ENCODE results near the gene LRRC47. TPM values are rescaled to one million over a fixed set of nuclear protein-coding genes. Genes with fewer than 3 reads are reported as not detected.

The LRRC47 gene
- total and polyA plus RNA-seq, 2 of the 8 experiments (the other 6 are each of a cell fraction or from before 2014, with no cell fraction given), result 38.3 to 82.4 TPM

DNA sequence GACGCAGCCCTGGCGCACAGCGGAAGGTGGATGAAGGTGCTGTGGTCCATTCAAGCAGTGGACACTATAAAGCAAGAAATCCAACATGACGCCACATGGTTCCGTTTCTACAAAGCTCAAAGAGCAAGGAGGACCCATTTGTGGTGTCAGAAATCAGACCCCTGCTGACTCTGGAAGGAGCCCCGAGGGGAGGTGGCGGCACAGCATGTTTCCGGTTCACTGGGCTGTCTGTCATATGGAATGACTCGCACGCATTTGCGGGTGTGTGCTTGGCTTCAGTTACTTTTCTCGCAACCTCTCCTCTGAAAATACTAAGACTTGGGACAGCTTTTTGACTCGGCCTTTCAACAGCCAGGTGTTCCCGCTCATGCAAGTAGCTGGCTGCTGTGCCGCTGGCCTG lies 29.1 kb upstream of the LRRC47 start:
- H2BK15ac ChIP-seq (ENCODE audit: low read length), result no peak overlapping the region
- no peaks in the 10 kb centered on the region for H3K23me2 ChIP-seq (ENCODE audit: low read depth, low read length)
- 94% methylated on average over 15 of the region's 15 CpGs; no CpG with 5 or more reads in 1 of the 2 experiments for WGBS, 2 experiments (ENCODE audit: extremely low coverage in 1 of 2, insufficient coverage in 1 of 2, insufficient read length in 1 of 2, insufficient replicate concordance in 2 of 2, low coverage in 1 of 2, low lambda C conversion rate in 2 of 2, missing lambda C conversion rate in 1 of 2)
- no peak overlapping the region for H2BK12ac ChIP-seq (ENCODE audit: low read depth, low read length)
- DNase-seq (ENCODE audit: low read depth in 1 of 2, low spot score in 2 of 2), result no peak
- no peaks in the 10 kb centered on the region for H3K79me1 ChIP-seq (ENCODE audit: low read depth, low read length)
- no peaks in the 10 kb centered on the region for H3K9me3 ChIP-seq (ENCODE audit: insufficient read depth in 2 of 2, low read depth in 1 of 2, low read length in 1 of 2)
- H2AFZ ChIP-seq (ENCODE audit: low read length), result no peak overlapping the region
- no peak overlapping the region for H4K8ac ChIP-seq (ENCODE audit: extremely low read depth, insufficient read depth, low read length)
- ChIA-PET CTCF (ENCODE audit: partially characterized antibody) (interaction anchor here (0.7 to 2.2 kb wide), 3 partner anchors 10 to 157 kb away, joined by 3 to 5 read pairs (median 3); no protein-coding TSS in a partner anchor), POLR2A (ENCODE audit: partially characterized antibody) (no interaction called here)
- H3K27me3 ChIP-seq (replicated peaks in 1 of 4; ENCODE audit: control insufficient read depth in 3 of 4, extremely low read depth in 1 of 4, insufficient read depth in 3 of 4, low read length in 3 of 4), result no peaks in the 10 kb centered on the region
- H3K56ac ChIP-seq (replicated peaks; ENCODE audit: insufficient read length, low read depth, low read length), result no peak overlapping the region
- no peak overlapping the region for H3K4me2 ChIP-seq (ENCODE audit: insufficient read depth in 1 of 2, low read depth in 2 of 2, low read length in 2 of 2)
- H2BK5ac ChIP-seq (ENCODE audit: low read depth, low read length), result no peak overlapping the region
- H3K79me2 ChIP-seq (ENCODE audit: control insufficient read depth in 1 of 2, insufficient read depth in 2 of 2, low read length in 2 of 2), result no peaks in the 10 kb centered on the region
- no peak for FAIRE-seq
- H3K4me1 ChIP-seq (replicated peaks in 1 of 4; ENCODE audit: control insufficient read depth in 3 of 4, insufficient read depth in 4 of 4, low read length in 3 of 4), result no peaks in the 10 kb centered on the region
- H3K23ac ChIP-seq (ENCODE audit: insufficient read length), result no peak overlapping the region
- no peak overlapping the region for H3K4ac ChIP-seq (replicated peaks; ENCODE audit: insufficient read length, low read depth, low read length)
- H2AK5ac ChIP-seq (ENCODE audit: low read depth, low read length), result no peak overlapping the region
- H3K27ac ChIP-seq (ENCODE audit: low read depth, low read length), result no peak overlapping the region
- H2BK120ac ChIP-seq (replicated peaks; ENCODE audit: low read depth, low read length), result no peak overlapping the region
- no peak overlapping the region for H4K5ac ChIP-seq (ENCODE audit: insufficient read length, low read depth, low read length)
- no peak overlapping the region for H4K91ac ChIP-seq (replicated peaks; ENCODE audit: insufficient read length, low read length)
- H3K4me3 ChIP-seq (ENCODE audit: extremely low read depth in 1 of 4, insufficient read depth in 2 of 4, low read depth in 3 of 4, low read length in 4 of 4), result no peak overlapping the region
- no peak overlapping the region for H3K18ac ChIP-seq (ENCODE audit: extremely low read depth, low read length)
- H3K9ac ChIP-seq (replicated peaks in 1 of 4; ENCODE audit: extremely low read depth in 1 of 4, low read depth in 3 of 4, low read length in 3 of 4), result no peak overlapping the region; a peak in 1 of 7 replicates
- no peak overlapping the region for H3K14ac ChIP-seq (ENCODE audit: insufficient read length)
- H2BK20ac ChIP-seq (ENCODE audit: low read length), result no peak overlapping the region
- H4K20me1 ChIP-seq (replicated peaks in 1 of 2; ENCODE audit: control insufficient read depth in 1 of 2, insufficient read depth in 2 of 2, low read length in 2 of 2), result peaks cover 1 to 11% of the 10 kb centered on the region in 2 experiments
- peaks cover 0 to 3% (median 0%) of the 10 kb centered on the region in 4 experiments; a peak in 3 of 8 replicates for H3K36me3 ChIP-seq (ENCODE audit: control insufficient read depth in 2 of 4, insufficient read depth in 4 of 4, low read length in 3 of 4)
- TF ChIP-seq SIX5 (IDR thresholded peaks at IDR 0.05; ENCODE audit: low read depth, low read length) (no peak), KDM5A (IDR thresholded peaks at IDR 0.05; ENCODE audit: low read length) (no peak), JUND (IDR thresholded peaks at IDR 0.05; ENCODE audit: low read length) (no peak), KDM1A (IDR thresholded peaks at IDR 0.05; ENCODE audit: borderline replicate concordance, low read length) (no peak), RAD21 (IDR thresholded peaks at IDR 0.05 in 1 of 2, conservative IDR thresholded peaks at IDR 0.05 in 1 of 2; ENCODE audit: low read depth in 2 of 2, low read length in 2 of 2) (no peak), CEBPB (IDR thresholded peaks at IDR 0.05; ENCODE audit: low read depth, low read length) (no peak)
- TF ChIP-seq, protein P1, sequence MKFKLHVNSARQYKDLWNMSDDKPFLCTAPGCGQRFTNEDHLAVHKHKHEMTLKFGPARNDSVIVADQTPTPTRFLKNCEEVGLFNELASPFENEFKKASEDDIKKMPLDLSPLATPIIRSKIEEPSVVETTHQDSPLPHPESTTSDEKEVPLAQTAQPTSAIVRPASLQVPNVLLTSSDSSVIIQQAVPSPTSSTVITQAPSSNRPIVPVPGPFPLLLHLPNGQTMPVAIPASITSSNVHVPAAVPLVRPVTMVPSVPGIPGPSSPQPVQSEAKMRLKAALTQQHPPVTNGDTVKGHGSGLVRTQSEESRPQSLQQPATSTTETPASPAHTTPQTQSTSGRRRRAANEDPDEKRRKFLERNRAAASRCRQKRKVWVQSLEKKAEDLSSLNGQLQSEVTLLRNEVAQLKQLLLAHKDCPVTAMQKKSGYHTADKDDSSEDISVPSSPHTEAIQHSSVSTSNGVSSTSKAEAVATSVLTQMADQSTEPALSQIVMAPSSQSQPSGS (IDR thresholded peaks at IDR 0.05; ENCODE audit: low read length), result no peak
- TF ChIP-seq, protein P2, sequence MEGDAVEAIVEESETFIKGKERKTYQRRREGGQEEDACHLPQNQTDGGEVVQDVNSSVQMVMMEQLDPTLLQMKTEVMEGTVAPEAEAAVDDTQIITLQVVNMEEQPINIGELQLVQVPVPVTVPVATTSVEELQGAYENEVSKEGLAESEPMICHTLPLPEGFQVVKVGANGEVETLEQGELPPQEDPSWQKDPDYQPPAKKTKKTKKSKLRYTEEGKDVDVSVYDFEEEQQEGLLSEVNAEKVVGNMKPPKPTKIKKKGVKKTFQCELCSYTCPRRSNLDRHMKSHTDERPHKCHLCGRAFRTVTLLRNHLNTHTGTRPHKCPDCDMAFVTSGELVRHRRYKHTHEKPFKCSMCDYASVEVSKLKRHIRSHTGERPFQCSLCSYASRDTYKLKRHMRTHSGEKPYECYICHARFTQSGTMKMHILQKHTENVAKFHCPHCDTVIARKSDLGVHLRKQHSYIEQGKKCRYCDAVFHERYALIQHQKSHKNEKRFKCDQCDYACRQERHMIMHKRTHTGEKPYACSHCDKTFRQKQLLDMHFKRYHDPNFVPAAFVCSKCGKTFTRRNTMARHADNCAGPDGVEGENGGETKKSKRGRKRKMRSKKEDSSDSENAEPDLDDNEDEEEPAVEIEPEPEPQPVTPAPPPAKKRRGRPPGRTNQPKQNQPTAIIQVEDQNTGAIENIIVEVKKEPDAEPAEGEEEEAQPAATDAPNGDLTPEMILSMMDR (IDR thresholded peaks at IDR 0.05; ENCODE audit: control extremely low read depth in 1 of 3, insufficient read depth in 1 of 3, low read depth in 1 of 3, low read length in 3 of 3), result no peak
- TF ChIP-seq, protein P3, sequence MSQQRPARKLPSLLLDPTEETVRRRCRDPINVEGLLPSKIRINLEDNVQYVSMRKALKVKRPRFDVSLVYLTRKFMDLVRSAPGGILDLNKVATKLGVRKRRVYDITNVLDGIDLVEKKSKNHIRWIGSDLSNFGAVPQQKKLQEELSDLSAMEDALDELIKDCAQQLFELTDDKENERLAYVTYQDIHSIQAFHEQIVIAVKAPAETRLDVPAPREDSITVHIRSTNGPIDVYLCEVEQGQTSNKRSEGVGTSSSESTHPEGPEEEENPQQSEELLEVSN (IDR thresholded peaks at IDR 0.05), result no peak

Measured in H1 (cell line).